Lower leg skin (tissue), 3 donors: ENCODE measurements around the gene DIP2C.

Experiments used
- POLR2A ChIP-seq, 2 donors: fragments of 450-650 bp; IDR thresholded peaks; one replicate each; pipeline ENCODE4 v1.6.1; 2016 to 2017; ENCODE audit warnings: antibody characterized with exemption in 2 of 2, mild to moderate bottlenecking in 1 of 2, moderate library complexity in 1 of 2
- TF ChIP-seq, protein P1 (sequence below), 3 donors: fragments of 450-650 bp; IDR thresholded peaks; one replicate each; pipeline ENCODE4 v1.5.1; 2016; ENCODE audit warnings: antibody characterized with exemption in 3 of 3, mild to moderate bottlenecking in 3 of 3, moderate library complexity in 2 of 3

DNA sequence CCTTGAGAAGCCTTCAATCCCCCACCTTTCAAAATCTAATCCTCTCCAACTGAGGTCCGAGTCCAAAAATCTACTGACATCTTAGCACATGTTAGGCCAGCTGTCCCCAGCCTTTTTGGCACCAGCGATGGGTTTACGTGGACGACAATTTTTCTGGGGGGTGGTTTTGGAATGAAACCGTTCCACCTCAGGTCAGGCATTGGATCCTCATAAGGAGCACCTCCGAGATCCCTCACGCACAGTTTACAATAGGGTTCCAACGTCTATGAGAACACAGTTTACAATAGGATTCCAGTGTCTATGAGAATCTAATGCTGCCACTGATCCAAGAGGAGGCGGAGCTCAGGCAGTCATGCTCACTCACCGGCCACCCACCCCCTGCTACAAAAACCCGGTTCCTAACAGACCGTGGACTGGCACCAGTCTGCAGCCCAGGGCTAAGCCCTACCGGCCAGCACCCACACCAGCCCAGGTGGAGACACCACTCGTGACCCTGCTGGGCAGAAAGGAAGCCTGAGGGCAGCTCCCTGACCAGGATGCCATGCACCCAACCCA, 107.6 kb downstream of the DIP2C start:
- TF ChIP-seq, protein P1, sequence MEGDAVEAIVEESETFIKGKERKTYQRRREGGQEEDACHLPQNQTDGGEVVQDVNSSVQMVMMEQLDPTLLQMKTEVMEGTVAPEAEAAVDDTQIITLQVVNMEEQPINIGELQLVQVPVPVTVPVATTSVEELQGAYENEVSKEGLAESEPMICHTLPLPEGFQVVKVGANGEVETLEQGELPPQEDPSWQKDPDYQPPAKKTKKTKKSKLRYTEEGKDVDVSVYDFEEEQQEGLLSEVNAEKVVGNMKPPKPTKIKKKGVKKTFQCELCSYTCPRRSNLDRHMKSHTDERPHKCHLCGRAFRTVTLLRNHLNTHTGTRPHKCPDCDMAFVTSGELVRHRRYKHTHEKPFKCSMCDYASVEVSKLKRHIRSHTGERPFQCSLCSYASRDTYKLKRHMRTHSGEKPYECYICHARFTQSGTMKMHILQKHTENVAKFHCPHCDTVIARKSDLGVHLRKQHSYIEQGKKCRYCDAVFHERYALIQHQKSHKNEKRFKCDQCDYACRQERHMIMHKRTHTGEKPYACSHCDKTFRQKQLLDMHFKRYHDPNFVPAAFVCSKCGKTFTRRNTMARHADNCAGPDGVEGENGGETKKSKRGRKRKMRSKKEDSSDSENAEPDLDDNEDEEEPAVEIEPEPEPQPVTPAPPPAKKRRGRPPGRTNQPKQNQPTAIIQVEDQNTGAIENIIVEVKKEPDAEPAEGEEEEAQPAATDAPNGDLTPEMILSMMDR (IDR thresholded peaks at IDR 0.05) = no peak
- TF ChIP-seq POLR2A (IDR thresholded peaks at IDR 0.05) = no peak
